Ureter (tissue), 1 donor: ENCODE data around the gene TYMP. TPM values are rescaled to one million over a fixed set of nuclear protein-coding genes. Genes with fewer than 3 reads are reported as not detected.

Experiments
- DNase-seq: peaks from one replicate; pipeline ENCODE4 v3.0.0-alpha.2; 2020; ENCODE audit warnings: low spot score
- total RNA-seq: library from RNA; stranded (reverse); gene quantifications from one replicate; pipeline ENCODE4 v1.2.4, GENCODE V29; 2023
- donor health status: DM: yes; HTN: yes; CAD: no.

Gene TYMP
- total RNA-seq, 1 donor from 2014 or later = 37.9 TPM

DNA sequence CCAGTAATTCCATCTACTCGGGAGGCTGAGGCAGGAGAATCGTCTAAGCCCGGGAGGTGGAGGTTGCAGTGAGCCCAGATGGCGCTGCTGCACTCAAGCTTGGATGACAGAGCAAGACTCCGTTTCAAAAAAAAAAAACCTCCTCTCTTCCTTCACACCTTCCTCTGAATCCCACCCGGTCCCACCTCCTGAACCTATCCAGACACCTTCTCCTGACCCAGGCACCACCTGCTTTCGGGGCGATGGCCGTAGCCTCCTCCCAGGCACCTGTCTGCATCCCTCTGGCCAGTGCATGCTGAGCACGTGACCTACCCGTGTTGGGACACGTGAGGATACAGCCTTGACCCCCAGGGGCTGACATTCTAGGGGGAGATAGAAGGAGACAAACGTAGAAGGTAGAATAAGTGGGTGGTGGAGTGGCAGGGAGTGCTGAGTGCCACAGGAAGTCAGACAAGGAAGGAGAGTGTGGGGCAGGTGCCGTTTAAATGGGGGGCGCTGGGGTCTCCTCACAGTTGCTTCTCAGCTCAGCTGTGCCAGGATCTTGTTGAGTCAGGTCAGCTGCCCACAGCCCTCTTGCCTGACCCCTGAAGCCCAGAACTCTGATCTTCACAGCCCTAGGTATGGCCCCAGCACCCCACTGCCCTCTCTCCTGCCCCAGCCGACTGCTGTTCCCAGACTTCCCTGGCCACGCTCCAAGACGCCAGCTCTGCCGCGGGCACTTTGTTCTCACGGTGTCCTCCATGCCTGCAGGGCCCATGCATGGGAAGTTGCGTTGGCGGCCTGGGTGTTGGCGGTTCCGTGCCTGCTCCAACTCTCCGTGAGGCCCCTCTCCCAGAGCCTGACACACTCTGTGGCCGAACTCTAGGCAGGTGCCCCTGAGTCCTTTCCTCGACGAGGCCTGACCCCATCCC is 44.3 kb downstream of the TYMP start:
- no peak for DNase-seq

DNA sequence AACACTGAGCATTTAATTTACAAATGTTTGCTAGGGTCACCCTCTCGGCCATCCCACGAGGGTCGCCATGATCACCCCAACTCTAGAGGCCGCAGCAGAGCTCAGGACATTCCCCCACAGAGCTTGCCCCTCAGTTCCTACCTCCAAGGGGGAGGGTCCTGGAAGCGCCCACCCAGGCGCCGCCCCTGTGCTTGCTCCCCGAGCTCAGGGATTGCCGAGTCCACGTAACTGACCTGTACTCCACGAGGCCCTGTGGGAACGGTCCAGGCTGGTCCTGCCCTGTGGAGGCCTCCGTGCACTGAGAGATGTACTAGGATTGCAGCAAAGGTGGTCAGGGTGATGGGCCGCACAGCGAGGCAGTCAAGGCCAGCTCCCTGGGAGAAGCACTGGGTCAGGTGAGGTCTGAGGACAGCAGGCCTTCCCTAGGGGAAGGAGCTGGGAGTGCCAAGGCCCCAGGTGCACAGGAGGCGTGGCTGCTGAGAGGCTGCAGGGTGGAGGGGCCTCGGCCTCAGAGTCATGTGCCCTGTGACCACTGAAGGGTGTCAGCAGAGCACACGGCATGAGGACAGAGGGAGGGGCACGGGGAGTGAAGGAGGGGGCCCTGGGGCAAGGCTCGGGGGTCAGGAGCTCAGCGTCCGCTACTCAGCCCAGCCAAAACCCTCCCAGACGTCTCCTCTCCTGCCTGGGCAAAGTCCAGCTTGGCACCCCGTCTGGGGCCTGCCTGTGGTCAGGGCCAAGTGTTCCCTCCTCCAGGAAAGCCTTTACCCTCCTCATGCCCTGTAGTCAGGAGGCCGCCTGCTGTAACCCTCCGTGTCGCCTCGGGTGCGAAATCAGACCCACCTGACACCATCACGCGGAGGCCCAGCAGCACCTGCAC is 45.6 kb downstream of the TYMP start:
- DNase-seq = no peak

DNA sequence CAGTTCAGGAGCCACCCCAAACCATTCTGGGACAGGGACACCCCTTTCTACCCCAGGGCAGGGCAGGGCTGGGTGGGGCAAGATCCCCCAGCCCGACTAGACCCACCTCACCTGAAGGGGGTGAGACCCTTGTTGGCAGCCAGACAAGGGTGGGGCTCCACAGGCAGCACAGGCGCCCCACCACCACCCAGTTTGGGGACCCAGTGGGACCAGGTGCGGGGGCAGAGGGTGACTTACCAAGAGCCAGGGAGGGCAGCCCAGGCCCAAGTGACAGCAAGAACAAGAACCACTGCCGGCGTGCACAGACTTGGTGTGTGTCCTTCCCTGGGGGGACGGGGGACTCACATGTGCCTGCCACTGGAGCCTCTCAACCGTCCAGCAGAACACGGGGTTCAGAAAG is 46.3 kb downstream of the TYMP start:
- DNase-seq = no peak

DNA sequence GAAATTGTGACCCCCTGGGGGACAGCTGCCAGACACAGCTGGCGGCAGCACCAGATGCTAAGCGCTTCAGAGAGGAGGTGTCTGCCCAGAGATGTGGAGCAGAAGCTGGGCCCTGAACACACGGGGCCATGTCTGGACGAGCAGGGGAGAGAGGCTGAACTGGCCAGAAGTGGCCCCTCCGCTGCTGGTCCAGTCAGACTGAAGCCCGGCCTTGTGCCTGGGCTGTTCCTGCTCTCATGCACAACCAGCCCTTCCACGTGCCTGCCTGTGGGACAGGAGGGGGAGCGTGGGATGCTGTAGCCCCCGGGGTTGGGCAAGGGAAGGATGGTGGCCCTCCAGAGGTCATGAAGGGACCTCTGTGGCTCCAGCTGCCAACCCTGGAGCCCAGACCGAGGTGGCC is 46.7 kb downstream of the TYMP start:
- no peak for DNase-seq

- no peak for DNase-seq
Measured at GRCh38 chr22:50482107-50483074, 47.4 kb downstream of the TYMP start.

DNA sequence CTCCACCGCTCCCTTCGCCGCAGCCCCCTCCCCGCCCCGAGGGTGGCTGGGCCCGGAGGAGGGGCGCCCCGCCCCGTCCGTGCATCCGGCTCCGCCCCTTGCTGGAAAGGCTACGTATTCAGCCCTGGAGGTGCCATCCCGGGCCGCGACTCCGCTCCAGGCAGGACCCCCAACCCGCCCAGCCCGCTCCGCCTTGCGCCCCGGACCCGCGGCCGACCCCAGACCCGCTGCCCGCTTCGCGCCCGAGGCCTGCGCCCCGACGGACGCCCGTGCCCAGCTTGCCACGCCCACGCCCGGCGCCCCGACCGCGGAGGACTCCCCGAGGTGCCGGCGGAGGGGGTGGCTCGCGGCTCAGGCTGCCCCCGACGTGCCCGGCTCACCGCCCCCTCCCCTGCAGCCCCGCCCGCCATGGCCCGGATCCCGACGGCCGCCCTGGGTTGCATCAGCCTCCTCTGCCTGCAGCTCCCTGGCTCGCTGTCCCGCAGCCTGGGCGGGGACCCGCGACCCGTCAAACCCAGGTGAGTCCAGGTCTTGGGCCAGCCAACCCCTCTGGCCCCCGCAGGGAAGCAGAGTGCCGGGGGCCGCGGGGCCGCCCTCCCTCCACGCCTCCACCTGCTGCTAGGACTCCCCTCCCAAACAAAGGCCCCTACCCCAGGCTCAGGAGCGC is 48.2 kb downstream of the TYMP start, which contains the start of gene ADM2:
Gene ADM2, plus strand, starts transcription at position 104 of the 667 bp plus-strand sequence. Its CDS starts 305 bp downstream, at position 409.
- DNase-seq = no peak

DNA sequence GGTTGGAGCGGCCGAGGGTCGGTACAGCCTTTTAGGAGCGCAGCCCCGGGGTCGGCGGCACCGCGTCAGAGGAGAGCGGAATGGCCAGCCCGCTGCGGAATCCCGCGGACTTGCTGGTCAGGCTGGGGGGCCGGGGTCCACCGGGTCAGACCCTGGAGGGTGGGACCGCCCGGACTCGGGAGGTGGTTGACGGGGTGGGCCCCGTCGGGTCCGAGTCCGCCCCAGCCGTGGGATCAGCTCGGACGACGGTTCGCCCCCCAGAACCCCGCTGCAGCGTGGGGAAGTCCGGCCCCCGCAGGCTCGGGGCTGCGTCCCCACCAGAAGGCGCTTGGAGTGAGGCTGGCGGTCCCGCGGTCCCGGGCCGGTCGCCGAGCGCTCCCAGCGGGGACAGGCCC is 48.8 kb downstream of the TYMP start:
- DNase-seq = no peak

- DNase-seq = no peak
Measured at GRCh38 chr22:50479721-50480120, 50.1 kb downstream of the TYMP start.

DNA sequence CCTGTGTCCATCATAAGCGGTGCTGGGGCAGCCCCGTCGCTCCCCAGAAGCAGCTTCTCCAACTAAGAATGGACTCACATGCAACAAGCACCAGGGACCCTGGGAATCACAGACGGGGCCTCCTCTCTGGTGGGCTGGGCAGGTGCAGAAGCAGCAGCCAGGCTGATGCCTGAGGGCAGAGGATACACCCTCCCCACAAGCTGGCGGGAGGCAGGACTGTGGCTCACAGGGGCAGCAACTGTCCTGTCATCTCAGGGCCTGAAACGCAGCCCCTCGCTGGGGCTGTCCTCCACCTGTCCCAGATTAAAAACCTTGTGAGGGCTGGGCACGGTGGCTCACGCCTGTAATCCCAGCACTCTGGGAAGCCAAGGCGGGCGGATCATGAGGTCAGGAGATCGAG is 51.9 kb downstream of the TYMP start:
- DNase-seq = no peak

DNA sequence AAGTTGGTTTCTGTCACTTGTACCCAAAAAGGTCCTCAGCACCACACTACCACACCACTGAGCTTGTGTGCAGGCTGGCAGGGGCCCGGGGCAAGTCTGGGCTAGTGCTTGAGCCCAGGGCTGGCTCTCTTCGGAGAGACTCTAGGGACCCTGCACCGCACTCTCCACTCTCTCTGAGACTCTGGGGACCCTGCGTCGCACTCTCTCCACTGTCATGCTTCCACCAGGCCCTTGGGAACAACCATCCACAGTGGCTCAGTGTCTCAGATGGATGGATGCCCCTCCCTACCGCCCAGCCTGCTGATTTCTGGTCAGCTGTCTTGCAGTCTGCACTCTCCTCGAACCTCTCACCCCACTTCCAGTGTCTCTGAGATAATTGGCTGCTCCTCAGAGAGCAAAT is 52.9 kb downstream of the TYMP start:
- no peak for DNase-seq

Other genes with a start within 250 kb of the TYMP start
- 443 TPM for gene PLXNB2, start 222.4 kb downstream of the TYMP start, total RNA-seq
- gene DENND6B, start 203.0 kb downstream of the TYMP start, total RNA-seq = 21.4 TPM
- gene PPP6R2, start 186.7 kb downstream of the TYMP start, total RNA-seq = 63.5 TPM
- gene SBF1, start 55.0 kb downstream of the TYMP start, total RNA-seq = 79.2 TPM
- gene ADM2, start 48.5 kb downstream of the TYMP start, total RNA-seq = 4.6 TPM
- not detected for gene MIOX, start 43.2 kb downstream of the TYMP start, total RNA-seq
- gene LMF2, start 22.3 kb downstream of the TYMP start, total RNA-seq = 63.6 TPM
- 37.7 TPM for gene NCAPH2, start 21.8 kb downstream of the TYMP start, total RNA-seq
- not detected for gene SCO2, start 4.4 kb downstream of the TYMP start, total RNA-seq
- gene KLHDC7B, start 15.9 kb upstream of the TYMP start, total RNA-seq = 1.2 TPM
- not detected for gene SYCE3, start 32.9 kb upstream of the TYMP start, total RNA-seq
- gene CPT1B, start 48.4 kb upstream of the TYMP start, total RNA-seq = 62.3 TPM
- 98.0 TPM for gene CHKB, start 52.8 kb upstream of the TYMP start, total RNA-seq
- gene MAPK8IP2, start 70.8 kb upstream of the TYMP start, total RNA-seq = 0.83 TPM
- gene ARSA, start 98.1 kb upstream of the TYMP start, total RNA-seq = 61.9 TPM
- gene SHANK3, start 142.8 kb upstream of the TYMP start, total RNA-seq = 37.1 TPM
- gene ACR, start 208.2 kb upstream of the TYMP start, total RNA-seq = 1.7 TPM